HCT116 (cell line): ENCODE measurements around the gene SLAIN1. TPM values are rescaled to one million over a fixed set of nuclear protein-coding genes. Genes with fewer than 3 reads are reported as not detected.

Source experiments
- ATAC-seq: fragments of 200-7000 bp; cut with Tn5 transposase; 2 replicates; pipeline ENCODE4 v1.9.1; 2020; ENCODE audit warnings: mild to moderate bottlenecking, moderate library complexity
- BruUV-seq: library from RNA; stranded (reverse); fragments of 400-500 nt; replicated peaks from 2 replicates; lab custom pipeline; 2021; lab: Mats Ljungman, UMichigan
- CTCF ChIA-PET: fragments of 300-600 bp; sonication (Branson Sonifier 250); formaldehyde crosslinking; loops from one replicate; lab custom pipeline; 2021; ENCODE audit warnings: antibody characterized with exemption; lab: Charles Lee
- POLR2A ChIA-PET: fragments of 300-600, 350-600 bp; sonication (Branson Sonifier 250); formaldehyde crosslinking; loops from one replicate; lab custom pipeline; 2021; ENCODE audit warnings: antibody characterized with exemption; lab: Charles Lee
- RAD21 ChIA-PET, 2 experiments: fragments of 300-600 bp; sonication (Branson Sonifier 250); formaldehyde crosslinking; loops; one replicate each; lab custom pipeline; 2023; ENCODE audit warnings: low total read pairs in 2 of 2; ENCODE audit not compliant: uncharacterized antibody in 2 of 2, unreplicated experiment in 2 of 2, low non-redundant PET in 1 of 2; lab: Charles Lee
- DNase-seq: peaks from one replicate; pipeline ENCODE4 v3.0.0-alpha.2; 2010; ENCODE audit warnings: low read depth, low spot score
- H2AFZ ChIP-seq: fragments of 200-600 bp; shearing (Covaris generic), sonication (generic); 2 replicates; pipeline ENCODE4 v1.6.1; 2017; ENCODE audit warnings: low read depth, mixed run types, mixed read lengths, antibody characterized with exemption, low read length; ENCODE audit not compliant: poor library complexity, severe bottlenecking
- H3K27ac ChIP-seq: 2 replicates; pipeline ENCODE4 v1.5.1; 2012; ENCODE audit warnings: low read depth, low read length
- H3K27me3 ChIP-seq: fragments of 200-600 bp; sonication (generic); 2 replicates; pipeline ENCODE4 v1.6.1; 2016; ENCODE audit warnings: mixed run types, low read length, mixed read lengths; ENCODE audit not compliant: insufficient read depth
- H3K36me3 ChIP-seq, 2 experiments: fragments of 200-500 bp in 1 of 2; fragments of 200-600 bp in 1 of 2; sonication (Bioruptor generic) in 1 of 2; sonication (generic) in 1 of 2; 2 replicates each; pipeline versions ENCODE4 v1.5.1 to v1.6.1; 2014 to 2016; ENCODE audit warnings: low read length in 2 of 2, inconsistent platforms in 1 of 2, mixed read lengths in 1 of 2, mixed run types in 1 of 2; ENCODE audit not compliant: insufficient read depth in 2 of 2, control insufficient read depth in 1 of 2
- H3K4me1 ChIP-seq, 2 experiments: fragments of 200-600 bp in 1 of 2; sonication (generic) in 1 of 2; 2 replicates each; pipeline versions ENCODE4 v1.5.1 to v1.6.1; 2012 to 2017; ENCODE audit warnings: low read length in 2 of 2, inconsistent platforms in 1 of 2, mild to moderate bottlenecking in 1 of 2, mixed read lengths in 1 of 2, mixed run types in 1 of 2, moderate library complexity in 1 of 2; ENCODE audit not compliant: insufficient read depth in 2 of 2, control insufficient read depth in 1 of 2
- H3K4me2 ChIP-seq: fragments of 200-600 bp; sonication (generic); 2 replicates; pipeline ENCODE4 v1.6.1; 2017; ENCODE audit warnings: mixed run types, low read length, mixed read lengths
- H3K4me3 ChIP-seq, 2 experiments: fragments of 200-600 bp in 1 of 2; sonication (generic) in 1 of 2; replicated peaks in 1 of 2; 2 replicates each; pipeline ENCODE4 v1.5.1; 2011 to 2016; ENCODE audit warnings: low read length in 2 of 2, control low read depth in 1 of 2, low read depth in 1 of 2, mild to moderate bottlenecking in 1 of 2, mixed read lengths in 1 of 2, mixed run types in 1 of 2
- H3K79me2 ChIP-seq: fragments of 200-600 bp; sonication (generic); 2 replicates; pipeline ENCODE4 v1.6.1; 2017; ENCODE audit warnings: mild to moderate bottlenecking, mixed run types, low read length, moderate library complexity, mixed read lengths; ENCODE audit not compliant: insufficient read depth
- H3K9ac ChIP-seq: fragments of 200-600 bp; sonication (generic); 2 replicates; pipeline ENCODE4 v1.6.1; 2016; ENCODE audit warnings: low read length, mixed read lengths
- H3K9me2 ChIP-seq: fragments of 200-600 bp; sonication (generic), shearing (Covaris generic); 2 replicates; pipeline ENCODE4 v1.6.1; 2017; ENCODE audit warnings: mixed run types, mild to moderate bottlenecking, moderate library complexity; ENCODE audit not compliant: insufficient read depth
- H3K9me3 ChIP-seq, 2 experiments: fragments of 200-500 bp in 1 of 2; fragments of 200-600 bp in 1 of 2; sonication (Bioruptor generic) in 1 of 2; sonication (generic) in 1 of 2; 2 replicates each; pipeline ENCODE4 v1.6.1; 2014 to 2017; ENCODE audit warnings: low read length in 2 of 2, mixed read lengths in 2 of 2, inconsistent platforms in 1 of 2, low read depth in 1 of 2, mild to moderate bottlenecking in 1 of 2, mixed run types in 1 of 2, moderate library complexity in 1 of 2; ENCODE audit not compliant: control insufficient read depth in 1 of 2, insufficient read depth in 1 of 2
- H4K20me1 ChIP-seq: fragments of 200-600 bp; sonication (generic), shearing (Covaris generic); 2 replicates; pipeline ENCODE4 v1.6.1; 2017; ENCODE audit warnings: mixed run types, mild to moderate bottlenecking, moderate library complexity; ENCODE audit not compliant: insufficient read depth
- CBX3 ChIP-seq: IDR thresholded peaks from 2 replicates; pipeline ENCODE4 v1.6.1; 2012; ENCODE audit warnings: low read depth
- EGR1 ChIP-seq: IDR thresholded peaks from 2 replicates; pipeline ENCODE4 v1.6.1; 2012; ENCODE audit warnings: low read depth
- EZH2 ChIP-seq: fragments of 200-600 bp; sonication (generic); IDR thresholded peaks from 2 replicates; pipeline ENCODE4 v1.6.1; 2017; ENCODE audit warnings: antibody characterized with exemption, mixed run types
- POLR2A ChIP-seq: IDR thresholded peaks from 2 replicates; pipeline ENCODE4 v1.7.0; 2011; ENCODE audit warnings: borderline replicate concordance; ENCODE audit not compliant: insufficient read depth, insufficient read length; ENCODE audit errors: extremely low read depth
- SIN3A ChIP-seq: IDR thresholded peaks from 2 replicates; pipeline ENCODE4 v1.6.1; 2012; ENCODE audit warnings: low read depth
- SP1 ChIP-seq: IDR thresholded peaks from 2 replicates; pipeline ENCODE4 v1.6.1; 2012; ENCODE audit warnings: low read depth
- TCF7L2 ChIP-seq: IDR thresholded peaks from 2 replicates; pipeline ENCODE4 v1.7.0; 2011; ENCODE audit warnings: borderline replicate concordance, inconsistent platforms; ENCODE audit not compliant: insufficient read depth, insufficient read length; ENCODE audit errors: extremely low read depth
- YY1 ChIP-seq: IDR thresholded peaks from 2 replicates; pipeline ENCODE4 v1.6.1; 2011; ENCODE audit warnings: low read length, low read depth, moderate library complexity, mild to moderate bottlenecking; ENCODE audit not compliant: insufficient replicate concordance; ENCODE audit errors: extremely low read depth
- ZNF274 ChIP-seq: fragments of 200-500 bp; sonication (Bioruptor generic); IDR thresholded peaks from 2 replicates; pipeline ENCODE4 v1.6.1; 2014; ENCODE audit warnings: mild to moderate bottlenecking, low read depth, low read length, inconsistent platforms
- intact Hi-C: fragments of 100-400 bp; cut with micrococcal nuclease; formaldehyde crosslinking; loops from 2 replicates; pipeline ENCODE4 v1.10.0; 2022
- total RNA-seq: library from RNA; stranded (reverse); gene quantifications from one replicate; pipeline ENCODE4 v1.2.1, GENCODE V29; 2021; ENCODE audit not compliant: unreplicated experiment
- TF ChIP-seq, protein P1 (sequence below): IDR thresholded peaks from 2 replicates; pipeline ENCODE4 v1.6.1; 2012; ENCODE audit warnings: low read depth
- TF ChIP-seq, protein P2 (sequence below): IDR thresholded peaks from 2 replicates; pipeline ENCODE4 v1.6.1; 2011; ENCODE audit warnings: mild to moderate bottlenecking, low read length, moderate library complexity; ENCODE audit not compliant: insufficient replicate concordance; ENCODE audit errors: extremely low read depth
- TF ChIP-seq, protein P3 (sequence below): IDR thresholded peaks from 2 replicates; pipeline ENCODE4 v1.6.1; 2012
- TF ChIP-seq, protein P4 (sequence below), 3 experiments: fragments of 200-600 bp in 1 of 3; sonication (generic) in 1 of 3; IDR thresholded peaks in 2 of 3; conservative IDR thresholded peaks in 1 of 3; 2 replicates each; pipeline ENCODE4 v1.5.1; 2012 to 2017; ENCODE audit warnings: low read depth in 2 of 3, low read length in 2 of 3, antibody characterized with exemption in 1 of 3, borderline replicate concordance in 1 of 3, control low read depth in 1 of 3, mild to moderate bottlenecking in 1 of 3, mixed read lengths in 1 of 3, mixed run types in 1 of 3, moderate library complexity in 1 of 3; ENCODE audit not compliant: insufficient read depth in 1 of 3

The SLAIN1 gene
- total RNA-seq, 1 experiment from 2014 or later = 0.34 TPM

DNA sequence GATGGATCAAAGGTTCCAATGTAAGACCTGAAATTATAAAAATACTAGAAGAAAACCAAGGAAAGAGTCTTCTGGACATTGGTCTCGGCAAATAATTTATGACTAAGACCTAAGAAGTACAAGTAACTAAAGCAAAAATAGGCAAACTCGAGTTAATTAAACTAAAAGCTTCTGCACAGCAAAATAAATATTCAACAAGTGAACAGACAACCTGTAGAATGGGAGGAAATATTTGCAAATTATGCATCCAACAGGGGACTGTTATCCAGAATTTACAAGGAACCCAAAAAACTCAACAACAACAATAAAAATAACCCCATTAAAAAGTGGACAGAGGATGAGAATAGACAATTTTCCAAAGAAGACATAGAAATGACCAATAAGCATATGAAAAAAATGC, 9.7 kb upstream of the SLAIN1 start:
- no peaks in the 10 kb centered on the region for H3K27me3 ChIP-seq
- RAD21 ChIA-PET = no interaction called here
- H3K27ac ChIP-seq = no peak overlapping the region
- H2AFZ ChIP-seq = no peak overlapping the region
- no peaks in the 10 kb centered on the region for H3K9me2 ChIP-seq
- no peak overlapping the region for H3K9ac ChIP-seq
- CTCF ChIA-PET = no interaction called here
- no peaks in the 10 kb centered on the region for H3K9me3 ChIP-seq
- H3K4me3 ChIP-seq = no peak overlapping the region
- H3K4me1 ChIP-seq = no peaks in the 10 kb centered on the region
- TF ChIP-seq EGR1 = no peak
- intact Hi-C loops = no loop called here
- no TSS peak for BruUV-seq
- H3K79me2 ChIP-seq = no peaks in the 10 kb centered on the region
- no peak overlapping the region for H3K4me2 ChIP-seq
- ATAC-seq (no peak), DNase-seq (no peak)
- H3K36me3 ChIP-seq = no peaks in the 10 kb centered on the region
- POLR2A ChIA-PET = no interaction called here
- no peaks in the 10 kb centered on the region for H4K20me1 ChIP-seq

DNA sequence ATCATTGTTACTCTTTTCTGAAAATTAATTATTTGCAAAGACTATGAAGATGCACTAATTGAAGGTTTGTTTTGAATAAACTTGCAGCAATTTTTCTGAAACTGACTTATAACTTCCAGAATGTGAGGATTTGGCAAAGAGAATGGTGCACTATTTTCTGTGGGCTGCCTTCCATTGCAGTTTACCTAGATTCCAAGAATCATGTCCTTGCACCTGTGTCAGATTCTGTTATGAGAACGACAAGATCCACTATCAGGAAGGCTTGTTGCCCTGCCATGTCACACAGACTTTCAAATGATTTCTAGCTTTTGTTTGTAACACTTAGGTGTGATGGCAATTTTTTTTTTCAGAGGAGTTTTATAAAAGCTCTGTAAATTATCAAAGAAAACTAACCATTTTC, 5.6 kb upstream of the SLAIN1 start:
- Histone ChIP-seq H3K27ac (no peak overlapping the region), H3K9me3 (no peaks in the 10 kb centered on the region), H3K4me1 (no peaks in the 10 kb centered on the region), H2AFZ (no peak overlapping the region), H3K79me2 (no peaks in the 10 kb centered on the region), H4K20me1 (no peaks in the 10 kb centered on the region), H3K27me3 (no peaks in the 10 kb centered on the region), H3K36me3 (no peaks in the 10 kb centered on the region), H3K4me2 (no peak overlapping the region), H3K9me2 (no peaks in the 10 kb centered on the region), H3K4me3 (no peak overlapping the region), H3K9ac (no peak overlapping the region)
- POLR2A ChIA-PET = no interaction called here
- ATAC-seq = no peak
- RAD21 ChIA-PET = no interaction called here
- DNase-seq = no peak
- no TSS peak for BruUV-seq
- intact Hi-C loops = no loop called here
- CTCF ChIA-PET = no interaction called here
- no peak for TF ChIP-seq ZNF274
- TF ChIP-seq, protein P1, sequence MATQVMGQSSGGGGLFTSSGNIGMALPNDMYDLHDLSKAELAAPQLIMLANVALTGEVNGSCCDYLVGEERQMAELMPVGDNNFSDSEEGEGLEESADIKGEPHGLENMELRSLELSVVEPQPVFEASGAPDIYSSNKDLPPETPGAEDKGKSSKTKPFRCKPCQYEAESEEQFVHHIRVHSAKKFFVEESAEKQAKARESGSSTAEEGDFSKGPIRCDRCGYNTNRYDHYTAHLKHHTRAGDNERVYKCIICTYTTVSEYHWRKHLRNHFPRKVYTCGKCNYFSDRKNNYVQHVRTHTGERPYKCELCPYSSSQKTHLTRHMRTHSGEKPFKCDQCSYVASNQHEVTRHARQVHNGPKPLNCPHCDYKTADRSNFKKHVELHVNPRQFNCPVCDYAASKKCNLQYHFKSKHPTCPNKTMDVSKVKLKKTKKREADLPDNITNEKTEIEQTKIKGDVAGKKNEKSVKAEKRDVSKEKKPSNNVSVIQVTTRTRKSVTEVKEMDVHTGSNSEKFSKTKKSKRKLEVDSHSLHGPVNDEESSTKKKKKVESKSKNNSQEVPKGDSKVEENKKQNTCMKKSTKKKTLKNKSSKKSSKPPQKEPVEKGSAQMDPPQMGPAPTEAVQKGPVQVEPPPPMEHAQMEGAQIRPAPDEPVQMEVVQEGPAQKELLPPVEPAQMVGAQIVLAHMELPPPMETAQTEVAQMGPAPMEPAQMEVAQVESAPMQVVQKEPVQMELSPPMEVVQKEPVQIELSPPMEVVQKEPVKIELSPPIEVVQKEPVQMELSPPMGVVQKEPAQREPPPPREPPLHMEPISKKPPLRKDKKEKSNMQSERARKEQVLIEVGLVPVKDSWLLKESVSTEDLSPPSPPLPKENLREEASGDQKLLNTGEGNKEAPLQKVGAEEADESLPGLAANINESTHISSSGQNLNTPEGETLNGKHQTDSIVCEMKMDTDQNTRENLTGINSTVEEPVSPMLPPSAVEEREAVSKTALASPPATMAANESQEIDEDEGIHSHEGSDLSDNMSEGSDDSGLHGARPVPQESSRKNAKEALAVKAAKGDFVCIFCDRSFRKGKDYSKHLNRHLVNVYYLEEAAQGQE = no peak
- TF ChIP-seq YY1 = no peak
- TF ChIP-seq, protein P2, sequence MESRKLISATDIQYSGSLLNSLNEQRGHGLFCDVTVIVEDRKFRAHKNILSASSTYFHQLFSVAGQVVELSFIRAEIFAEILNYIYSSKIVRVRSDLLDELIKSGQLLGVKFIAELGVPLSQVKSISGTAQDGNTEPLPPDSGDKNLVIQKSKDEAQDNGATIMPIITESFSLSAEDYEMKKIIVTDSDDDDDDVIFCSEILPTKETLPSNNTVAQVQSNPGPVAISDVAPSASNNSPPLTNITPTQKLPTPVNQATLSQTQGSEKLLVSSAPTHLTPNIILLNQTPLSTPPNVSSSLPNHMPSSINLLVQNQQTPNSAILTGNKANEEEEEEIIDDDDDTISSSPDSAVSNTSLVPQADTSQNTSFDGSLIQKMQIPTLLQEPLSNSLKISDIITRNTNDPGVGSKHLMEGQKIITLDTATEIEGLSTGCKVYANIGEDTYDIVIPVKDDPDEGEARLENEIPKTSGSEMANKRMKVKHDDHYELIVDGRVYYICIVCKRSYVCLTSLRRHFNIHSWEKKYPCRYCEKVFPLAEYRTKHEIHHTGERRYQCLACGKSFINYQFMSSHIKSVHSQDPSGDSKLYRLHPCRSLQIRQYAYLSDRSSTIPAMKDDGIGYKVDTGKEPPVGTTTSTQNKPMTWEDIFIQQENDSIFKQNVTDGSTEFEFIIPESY = no peak
- TF ChIP-seq TCF7L2 = no peak
- no peak for TF ChIP-seq EZH2
- TF ChIP-seq, protein P3, sequence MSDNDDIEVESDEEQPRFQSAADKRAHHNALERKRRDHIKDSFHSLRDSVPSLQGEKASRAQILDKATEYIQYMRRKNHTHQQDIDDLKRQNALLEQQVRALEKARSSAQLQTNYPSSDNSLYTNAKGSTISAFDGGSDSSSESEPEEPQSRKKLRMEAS = no peak
- no peak for TF ChIP-seq SP1
- no peak for TF ChIP-seq CBX3
- TF ChIP-seq SIN3A = no peak
- no peak for TF ChIP-seq POLR2A
- TF ChIP-seq, protein P4, sequence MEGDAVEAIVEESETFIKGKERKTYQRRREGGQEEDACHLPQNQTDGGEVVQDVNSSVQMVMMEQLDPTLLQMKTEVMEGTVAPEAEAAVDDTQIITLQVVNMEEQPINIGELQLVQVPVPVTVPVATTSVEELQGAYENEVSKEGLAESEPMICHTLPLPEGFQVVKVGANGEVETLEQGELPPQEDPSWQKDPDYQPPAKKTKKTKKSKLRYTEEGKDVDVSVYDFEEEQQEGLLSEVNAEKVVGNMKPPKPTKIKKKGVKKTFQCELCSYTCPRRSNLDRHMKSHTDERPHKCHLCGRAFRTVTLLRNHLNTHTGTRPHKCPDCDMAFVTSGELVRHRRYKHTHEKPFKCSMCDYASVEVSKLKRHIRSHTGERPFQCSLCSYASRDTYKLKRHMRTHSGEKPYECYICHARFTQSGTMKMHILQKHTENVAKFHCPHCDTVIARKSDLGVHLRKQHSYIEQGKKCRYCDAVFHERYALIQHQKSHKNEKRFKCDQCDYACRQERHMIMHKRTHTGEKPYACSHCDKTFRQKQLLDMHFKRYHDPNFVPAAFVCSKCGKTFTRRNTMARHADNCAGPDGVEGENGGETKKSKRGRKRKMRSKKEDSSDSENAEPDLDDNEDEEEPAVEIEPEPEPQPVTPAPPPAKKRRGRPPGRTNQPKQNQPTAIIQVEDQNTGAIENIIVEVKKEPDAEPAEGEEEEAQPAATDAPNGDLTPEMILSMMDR (IDR thresholded peaks at IDR 0.05 in 2 of 3, conservative IDR thresholded peaks at IDR 0.05 in 1 of 3; ENCODE audit: borderline replicate concordance in 1 of 3, insufficient read depth in 1 of 3, low read depth in 2 of 3, low read length in 2 of 3) = no peak
